OCI-LY7 (cell line): ENCODE data around the gene ZNF627. TPM values are rescaled to one million over a fixed set of nuclear protein-coding genes. Genes with fewer than 3 reads are reported as not detected.

Source experiments
- BruUV-seq: library from RNA; stranded (reverse); fragments of 400-500 nt; replicated peaks from 2 replicates; lab custom pipeline; 2021; lab: Mats Ljungman, UMichigan
- CTCF ChIA-PET: fragments of 300-600 bp; sonication (Branson Sonifier 250); formaldehyde crosslinking; loops from one replicate; lab custom pipeline; 2022; ENCODE audit warnings: antibody characterized with exemption; ENCODE audit not compliant: unreplicated experiment; lab: Charles Lee
- POLR2A ChIA-PET: fragments of 300-600 bp; sonication (Branson Sonifier 250); formaldehyde crosslinking; loops from one replicate; lab custom pipeline; 2022; ENCODE audit warnings: antibody characterized with exemption; lab: Charles Lee
- DNase-seq: peaks from one replicate; pipeline ENCODE4 v3.0.0-alpha.2; 2015; ENCODE audit warnings: low spot score
- H2AFZ ChIP-seq: fragments of 200-600 bp; sonication (generic), shearing (Covaris generic); 2 replicates; pipeline ENCODE4 v1.6.1; 2014; ENCODE audit warnings: mild to moderate bottlenecking, antibody characterized with exemption, low read length, moderate library complexity
- H3K27ac ChIP-seq: fragments of 200-600 bp; sonication (generic); 2 replicates; pipeline ENCODE4 v1.5.1; 2014; ENCODE audit warnings: mixed run types, low read depth, mild to moderate bottlenecking, moderate library complexity, low read length, inconsistent platforms; ENCODE audit not compliant: poor library complexity, severe bottlenecking
- H3K36me3 ChIP-seq: fragments of 200-600 bp; sonication (generic); 2 replicates; pipeline ENCODE4 v1.6.1; 2014; ENCODE audit warnings: mild to moderate bottlenecking, antibody characterized with exemption, low read length, moderate library complexity, mixed read lengths; ENCODE audit not compliant: insufficient read depth
- H3K4me1 ChIP-seq: fragments of 200-600 bp; sonication (generic); 2 replicates; pipeline ENCODE4 v1.5.1; 2014; ENCODE audit warnings: mild to moderate bottlenecking, low read length; ENCODE audit not compliant: insufficient read depth, poor library complexity, severe bottlenecking
- H3K4me2 ChIP-seq: fragments of 200-600 bp; sonication (generic); 2 replicates; pipeline ENCODE4 v1.6.1; 2014; ENCODE audit warnings: mild to moderate bottlenecking, low read length
- H3K4me3 ChIP-seq: fragments of 200-600 bp; sonication (generic); 2 replicates; pipeline ENCODE4 v1.5.1; 2014; ENCODE audit warnings: mild to moderate bottlenecking, low read depth, low read length; ENCODE audit not compliant: poor library complexity, severe bottlenecking
- H3K79me2 ChIP-seq: fragments of 200-600 bp; sonication (generic); 2 replicates; pipeline ENCODE4 v1.6.1; 2016; ENCODE audit warnings: low read depth, mild to moderate bottlenecking, low read length, moderate library complexity, mixed read lengths; ENCODE audit not compliant: insufficient read depth
- H3K9me2 ChIP-seq: fragments of 200-600 bp; sonication (generic); 2 replicates; pipeline ENCODE4 v1.6.1; 2016; ENCODE audit warnings: mild to moderate bottlenecking, low read length, mixed read lengths; ENCODE audit not compliant: insufficient read depth
- H3K9me3 ChIP-seq: fragments of 200-600 bp; sonication (generic); 2 replicates; pipeline ENCODE4 v1.6.1; 2014; ENCODE audit warnings: mild to moderate bottlenecking, mixed run types, low read length, mixed read lengths
- H4K20me1 ChIP-seq: fragments of 200-600 bp; sonication (generic); 2 replicates; pipeline ENCODE4 v1.6.1; 2014; ENCODE audit warnings: mild to moderate bottlenecking, antibody characterized with exemption, low read length, moderate library complexity, mixed read lengths; ENCODE audit not compliant: insufficient read depth
- CTCF ChIP-seq: fragments of 200-600 bp; sonication (generic); conservative IDR thresholded peaks from 2 replicates; pipeline ENCODE4 v1.5.1; 2014; ENCODE audit warnings: mild to moderate bottlenecking, antibody characterized with exemption, low read length, moderate library complexity, mixed read lengths
- EZH2phosphoT487 ChIP-seq: fragments of 200-600 bp; sonication (generic); IDR thresholded peaks from 2 replicates; pipeline ENCODE4 v1.6.1; 2018; ENCODE audit warnings: low read depth, borderline replicate concordance, mild to moderate bottlenecking, mixed run types, antibody characterized with exemption, low read length, moderate library complexity, mixed read lengths
- intact Hi-C: fragments of 100-400 bp; cut with micrococcal nuclease; formaldehyde crosslinking; loops from one replicate; pipeline ENCODE4 v1.10.0; 2022; ENCODE audit not compliant: unreplicated experiment
- total RNA-seq, 2 experiments: library from RNA; depleted of rRNA in 1 of 2; stranded (reverse); fragments of >200 nt in 1 of 2; shearing (Covaris generic) in 1 of 2; gene quantifications; 2 replicates each; pipeline ENCODE4 v1.2.3, GENCODE V29; 2014 to 2022

ZNF627 gene
- total RNA-seq, 2 experiments from 2014 or later = 11.0 to 16.8 TPM

GRCh38 chr19:11556634-11557420 is 40.5 kb upstream of the ZNF627 start:
- Histone ChIP-seq H3K9me3 (no peaks in the 10 kb centered on the region), H3K27ac (no peak overlapping the region), H3K4me2 (peak overlapping the region; percentile 19), H3K9me2 (no peaks in the 10 kb centered on the region), H3K79me2 (peaks cover 46% of the 10 kb centered on the region), H3K4me1 (peaks cover 61% of the 10 kb centered on the region), H3K4me3 (no peak overlapping the region), H3K36me3 (peaks cover 47% of the 10 kb centered on the region), H2AFZ (no peak overlapping the region), H4K20me1 (peaks cover 10% of the 10 kb centered on the region; the same call in 1 of the 2 replicates)
- TF ChIP-seq EZH2phosphoT487 = no peak
- no peak for TF ChIP-seq CTCF
- BruUV-seq = no TSS peak
- POLR2A ChIA-PET = no interaction called here
- intact Hi-C loops = no loop called here
- CTCF ChIA-PET = no interaction called here
- DNase-seq = no peak

- H3K4me3 ChIP-seq = peak within 1 kb of the TSS; percentile 96
- H3K4me1 ChIP-seq = peaks cover 56% of the 10 kb centered on the region
- peaks cover 24% of the 10 kb centered on the region for H3K36me3 ChIP-seq
- H4K20me1 ChIP-seq = peaks cover 10% of the 10 kb centered on the region; the same call in 1 of the 2 replicates
- peak within 1 kb of the TSS; percentile 73 for H3K27ac ChIP-seq
- intact Hi-C loops = no loop called here
- ChIA-PET POLR2A (interaction anchor here (0.6 to 1.2 kb wide), 4 partner anchors 16 to 184 kb away, joined by 3 to 6 read pairs (median 3); partner anchors contain the start of gene SWSAP1), CTCF (interaction anchor here (0.6 kb wide), 2 partner anchors 27 to 29 kb away, joined by 3 read pairs; no protein-coding TSS in a partner anchor)
- H2AFZ ChIP-seq = peak within 1 kb of the TSS; percentile 37; the same call in 1 of the 2 replicates
- TF ChIP-seq CTCF (peak; percentile 55), EZH2phosphoT487 (no peak)
- TSS peak; percentile 97 for BruUV-seq
- H3K4me2 ChIP-seq = peak within 1 kb of the TSS; percentile 93
- peaks cover 46% of the 10 kb centered on the region for H3K79me2 ChIP-seq
- no peaks in the 10 kb centered on the region for H3K9me3 ChIP-seq
- no peaks in the 10 kb centered on the region for H3K9me2 ChIP-seq
- DNase-seq = peak; percentile 99
These were observed 38.1 kb upstream of the ZNF627 start, which contains the start of gene ELOF1 for GRCh38 chr19:11558881-11559828. ELOF1 (minus strand) TSS chr19:11559230; CDS start chr19:11554347, 4,883 bp downstream.
